OCI-LY1 (cell line): ENCODE measurements around the gene NFAT5.

Source experiments
- H2AFZ ChIP-seq: fragments of 200-600 bp; sonication (generic), shearing (Covaris generic); 2 replicates; pipeline ENCODE4 v1.6.0; 2014; ENCODE audit warnings: antibody characterized with exemption, mild to moderate bottlenecking, low read length
- H3F3A ChIP-seq: fragments of 200-600 bp; sonication (generic), shearing (Covaris generic); 2 replicates; pipeline ENCODE4 v1.6.0; 2014; ENCODE audit warnings: mild to moderate bottlenecking, antibody characterized with exemption, low read length, moderate library complexity; ENCODE audit not compliant: insufficient read depth
- H3K27ac ChIP-seq: fragments of 200-600 bp; sonication (generic); 2 replicates; pipeline ENCODE4 v1.5.1; 2014; ENCODE audit warnings: low read length, mixed run types, mild to moderate bottlenecking, low read depth; ENCODE audit not compliant: poor library complexity, severe bottlenecking
- H3K27me3 ChIP-seq: fragments of 200-600 bp; sonication (generic); 2 replicates; pipeline ENCODE4 v1.6.0; 2014; ENCODE audit warnings: antibody characterized with exemption, mild to moderate bottlenecking, low read length, moderate library complexity; ENCODE audit not compliant: insufficient read depth
- H3K36me3 ChIP-seq: fragments of 200-600 bp; sonication (generic); 2 replicates; pipeline ENCODE4 v1.6.1; 2014; ENCODE audit warnings: mild to moderate bottlenecking, antibody characterized with exemption, low read length, moderate library complexity, mixed read lengths; ENCODE audit not compliant: insufficient read depth
- H3K4me1 ChIP-seq: fragments of 200-600 bp; sonication (generic); 2 replicates; pipeline ENCODE4 v1.5.1; 2014; ENCODE audit warnings: mild to moderate bottlenecking, low read length, moderate library complexity; ENCODE audit not compliant: insufficient read depth, severe bottlenecking
- H3K4me2 ChIP-seq: fragments of 200-600 bp; sonication (generic), shearing (Covaris generic); 2 replicates; pipeline ENCODE4 v1.6.1; 2014; ENCODE audit warnings: low read length
- H3K4me3 ChIP-seq: fragments of 200-600 bp; sonication (generic); 2 replicates; pipeline ENCODE4 v1.5.1; 2014; ENCODE audit warnings: low read length, low read depth, mild to moderate bottlenecking, mixed read lengths; ENCODE audit not compliant: poor library complexity, severe bottlenecking
- H3K79me2 ChIP-seq: fragments of 200-600 bp; shearing (Covaris generic); 2 replicates; pipeline ENCODE4 v1.6.1; 2016; ENCODE audit warnings: mixed run types, low read length, mixed read lengths; ENCODE audit not compliant: insufficient read depth
- H3K9ac ChIP-seq: fragments of 200-600 bp; sonication (generic), shearing (Covaris generic); 2 replicates; pipeline ENCODE4 v1.6.1; 2014; ENCODE audit warnings: mild to moderate bottlenecking, low read length, mixed read lengths
- H3K9me2 ChIP-seq: fragments of 200-600 bp; sonication (generic), shearing (Covaris generic); 2 replicates; pipeline ENCODE4 v1.6.1; 2014; ENCODE audit warnings: low read depth, mild to moderate bottlenecking, low read length, mixed read lengths
- H3K9me3 ChIP-seq: fragments of 200-600 bp; shearing (Covaris generic); 2 replicates; pipeline ENCODE4 v1.6.1; 2014; ENCODE audit warnings: low read length, mixed read lengths
- H4K20me1 ChIP-seq: fragments of 200-600 bp; sonication (generic), shearing (Covaris generic); 2 replicates; pipeline ENCODE4 v1.6.0; 2016; ENCODE audit warnings: mild to moderate bottlenecking, low read length; ENCODE audit not compliant: insufficient read depth
- EZH2 ChIP-seq: fragments of 200-600 bp; sonication (generic), shearing (Covaris generic); IDR thresholded peaks from 2 replicates; pipeline ENCODE4 v1.8.0; 2017; ENCODE audit warnings: borderline replicate concordance, mixed run types, mild to moderate bottlenecking, antibody characterized with exemption, low read length, moderate library complexity, mixed read lengths
- TF ChIP-seq, protein P1 (sequence below): fragments of 200-600 bp; sonication (generic), shearing (Covaris generic); IDR thresholded peaks from 2 replicates; pipeline ENCODE4 v1.5.1; 2017; ENCODE audit warnings: mild to moderate bottlenecking, antibody characterized with exemption, low read length, moderate library complexity, mixed read lengths

The NFAT5 gene

GRCh38 chr16:69718111-69718764 lies 152.5 kb downstream of the NFAT5 start:
- no peak for TF ChIP-seq EZH2
- TF ChIP-seq, protein P1, sequence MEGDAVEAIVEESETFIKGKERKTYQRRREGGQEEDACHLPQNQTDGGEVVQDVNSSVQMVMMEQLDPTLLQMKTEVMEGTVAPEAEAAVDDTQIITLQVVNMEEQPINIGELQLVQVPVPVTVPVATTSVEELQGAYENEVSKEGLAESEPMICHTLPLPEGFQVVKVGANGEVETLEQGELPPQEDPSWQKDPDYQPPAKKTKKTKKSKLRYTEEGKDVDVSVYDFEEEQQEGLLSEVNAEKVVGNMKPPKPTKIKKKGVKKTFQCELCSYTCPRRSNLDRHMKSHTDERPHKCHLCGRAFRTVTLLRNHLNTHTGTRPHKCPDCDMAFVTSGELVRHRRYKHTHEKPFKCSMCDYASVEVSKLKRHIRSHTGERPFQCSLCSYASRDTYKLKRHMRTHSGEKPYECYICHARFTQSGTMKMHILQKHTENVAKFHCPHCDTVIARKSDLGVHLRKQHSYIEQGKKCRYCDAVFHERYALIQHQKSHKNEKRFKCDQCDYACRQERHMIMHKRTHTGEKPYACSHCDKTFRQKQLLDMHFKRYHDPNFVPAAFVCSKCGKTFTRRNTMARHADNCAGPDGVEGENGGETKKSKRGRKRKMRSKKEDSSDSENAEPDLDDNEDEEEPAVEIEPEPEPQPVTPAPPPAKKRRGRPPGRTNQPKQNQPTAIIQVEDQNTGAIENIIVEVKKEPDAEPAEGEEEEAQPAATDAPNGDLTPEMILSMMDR = no peak
- Histone ChIP-seq H3K4me1 (no peaks in the 10 kb centered on the region), H3K4me3 (no peak overlapping the region), H3K4me2 (no peak overlapping the region), H3K36me3 (peaks cover 5% of the 10 kb centered on the region; the same call in 1 of the 2 replicates), H4K20me1 (no peaks in the 10 kb centered on the region), H3F3A (no peaks in the 10 kb centered on the region), H3K9me2 (no peaks in the 10 kb centered on the region), H3K27me3 (no peaks in the 10 kb centered on the region), H3K9me3 (no peaks in the 10 kb centered on the region), H2AFZ (no peak overlapping the region), H3K9ac (no peak overlapping the region), H3K79me2 (no peaks in the 10 kb centered on the region), H3K27ac (no peak overlapping the region)

DNA sequence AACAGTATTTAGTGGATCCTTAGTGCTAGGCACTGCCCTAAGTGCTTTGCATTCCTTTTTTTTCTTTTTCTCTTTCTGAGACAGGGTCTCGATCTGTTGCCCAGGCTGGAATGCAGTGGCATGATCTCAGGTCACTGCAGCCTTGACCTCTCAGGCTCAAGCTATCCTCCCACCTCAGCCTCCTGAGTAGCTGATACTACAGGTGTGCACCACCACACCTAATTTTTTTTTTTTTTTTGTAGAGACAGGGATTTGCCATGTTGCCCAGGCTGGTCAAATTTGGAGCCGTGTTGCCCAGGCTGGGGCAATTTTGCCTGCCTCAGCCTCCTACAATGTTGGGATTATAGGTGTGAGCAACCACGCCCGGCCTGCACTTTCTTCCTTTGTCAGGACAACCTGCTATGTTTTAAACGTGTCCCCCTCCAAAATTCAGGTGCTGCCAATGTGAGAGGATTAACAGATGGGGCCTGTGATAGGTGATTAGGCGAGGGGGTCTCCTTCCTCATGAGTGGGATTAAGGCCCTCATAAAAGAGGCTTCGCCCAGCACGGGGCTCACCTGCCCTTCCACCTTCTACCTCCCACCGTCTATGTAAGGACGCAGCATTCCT lies 155.2 kb downstream of the NFAT5 start:
- Histone ChIP-seq H3K4me3 (no peak overlapping the region), H3K9me2 (no peaks in the 10 kb centered on the region), H3K27me3 (no peaks in the 10 kb centered on the region), H3K4me2 (no peak overlapping the region), H3K4me1 (peaks cover 11% of the 10 kb centered on the region), H4K20me1 (no peaks in the 10 kb centered on the region), H3K36me3 (no peaks in the 10 kb centered on the region), H2AFZ (no peak overlapping the region), H3F3A (no peaks in the 10 kb centered on the region), H3K79me2 (no peaks in the 10 kb centered on the region), H3K27ac (no peak overlapping the region), H3K9me3 (no peaks in the 10 kb centered on the region), H3K9ac (no peak overlapping the region)
- TF ChIP-seq EZH2 = no peak
- TF ChIP-seq, protein P1 = no peak

- H3K79me2 ChIP-seq = no peaks in the 10 kb centered on the region
- no peaks in the 10 kb centered on the region for H3K9me3 ChIP-seq
- no peak overlapping the region for H3K27ac ChIP-seq
- H2AFZ ChIP-seq = no peak overlapping the region
- H3K27me3 ChIP-seq = no peaks in the 10 kb centered on the region
- no peaks in the 10 kb centered on the region for H3K9me2 ChIP-seq
- peaks cover 14% of the 10 kb centered on the region for H3K4me1 ChIP-seq
- no peaks in the 10 kb centered on the region for H3F3A ChIP-seq
- H4K20me1 ChIP-seq = no peaks in the 10 kb centered on the region
- H3K4me3 ChIP-seq = no peak overlapping the region
- no peak overlapping the region for H3K4me2 ChIP-seq
- H3K36me3 ChIP-seq = no peaks in the 10 kb centered on the region
- H3K9ac ChIP-seq = no peak overlapping the region
- no peak for TF ChIP-seq EZH2
- TF ChIP-seq, protein P1 = no peak
These were observed 155.7 kb downstream of the NFAT5 start for GRCh38 chr16:69721441-69721957.
